DMS153 (cell line): ENCODE measurements around the gene SHC1.

ENCODE experiments used
- DNase-seq: peaks from one replicate; lab custom pipeline; 2025; lab: John Stamatoyannopoulos, UW

The SHC1 gene

GRCh38 chr1:154956544-154956941 is 14.0 kb downstream of the SHC1 start:
- DNase-seq, result no peak

- peak; percentile 93 for DNase-seq
Measured at GRCh38 chr1:154955718-154956543, 14.6 kb downstream of the SHC1 start, which contains the start of gene PBXIP1. Gene PBXIP1, minus strand, starts transcription at chr1:154956099. Its CDS starts 2,378 bp downstream, at chr1:154953721.

GRCh38 chr1:154955039-154955717 is 15.4 kb downstream of the SHC1 start:
- DNase-seq, result peak; percentile 94

- DNase-seq, result no peak
Measured at GRCh38 chr1:154954541-154954940, 16.0 kb downstream of the SHC1 start.

- DNase-seq, result no peak
Measured at GRCh38 chr1:154953611-154954038, 16.9 kb downstream of the SHC1 start.

DNA sequence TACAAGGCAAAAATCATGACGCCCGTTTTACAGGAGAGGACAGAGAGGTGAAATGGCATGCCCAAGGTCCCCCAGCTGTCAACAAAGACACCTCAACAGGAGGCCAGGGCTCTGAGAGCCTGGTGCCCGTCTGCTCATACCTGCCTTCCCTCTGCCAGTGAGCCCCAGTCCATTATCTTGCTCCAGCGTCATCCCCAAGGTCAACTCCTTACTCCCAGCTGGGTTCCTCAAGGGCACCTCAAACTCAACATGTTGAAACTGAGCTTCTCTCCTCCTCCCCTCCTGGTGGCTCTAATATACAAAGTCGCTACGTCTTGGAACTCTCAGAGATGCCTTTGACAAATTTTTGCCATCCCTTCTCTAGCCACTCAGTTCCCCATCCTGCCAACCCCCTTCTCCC is 17.9 kb downstream of the SHC1 start:
- DNase-seq, result no peak

DNA sequence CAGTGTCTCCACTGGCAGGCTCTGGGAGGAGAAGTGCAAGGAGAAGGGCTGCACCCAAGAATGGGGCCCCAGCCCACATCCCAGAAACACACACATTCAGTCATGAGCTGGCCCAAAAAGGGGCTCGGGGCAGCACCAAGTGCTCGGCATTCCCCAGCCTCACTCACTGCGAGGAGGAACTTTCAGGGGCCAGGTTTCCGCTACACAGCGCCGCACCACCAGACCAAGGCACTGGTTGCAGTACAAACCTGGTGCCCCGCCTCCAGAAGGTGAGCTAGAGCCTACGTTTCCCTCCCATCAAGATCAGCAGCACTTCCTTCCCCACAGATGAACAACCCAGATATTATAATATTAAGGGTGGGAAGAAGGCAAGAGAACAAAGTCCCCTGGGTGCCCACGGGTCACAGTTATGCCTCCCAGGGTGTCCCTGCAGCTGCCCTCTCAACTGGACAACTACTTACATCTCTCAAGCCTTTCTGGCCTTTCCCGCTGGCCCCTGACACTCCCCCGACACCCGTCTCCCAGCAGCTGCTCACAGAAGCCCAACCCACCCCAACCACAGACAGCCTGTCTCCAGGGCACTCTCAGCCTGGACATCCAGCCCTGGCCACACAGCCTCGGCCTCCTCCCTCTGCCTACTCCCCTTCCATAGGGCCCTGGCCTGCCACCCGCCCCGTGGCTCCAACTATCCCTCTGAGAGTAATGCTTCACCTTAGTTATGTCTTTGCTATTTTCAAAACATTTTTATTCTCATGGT is 18.5 kb downstream of the SHC1 start:
- no peak for DNase-seq

DNA sequence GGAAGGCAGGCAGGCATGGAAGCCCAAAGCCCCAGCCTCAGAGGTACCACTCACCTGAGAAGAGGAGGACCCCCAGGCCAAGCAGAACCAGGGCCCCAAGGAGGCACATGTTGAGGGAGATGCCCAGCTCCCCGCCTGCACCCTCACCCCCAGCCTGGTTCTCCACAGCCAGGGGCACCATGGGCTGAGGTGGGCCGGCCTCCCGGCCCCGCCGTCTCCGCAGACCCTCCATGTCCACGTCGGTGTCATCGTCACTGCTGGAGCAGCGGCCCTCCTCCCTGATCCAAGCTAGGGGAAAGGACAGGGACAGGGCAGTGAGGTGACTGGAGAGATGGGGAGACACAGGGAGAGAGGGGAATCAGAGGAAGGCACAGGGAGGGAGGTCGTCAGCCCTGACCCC is 22.5 kb downstream of the SHC1 start:
- no peak for DNase-seq

DNA sequence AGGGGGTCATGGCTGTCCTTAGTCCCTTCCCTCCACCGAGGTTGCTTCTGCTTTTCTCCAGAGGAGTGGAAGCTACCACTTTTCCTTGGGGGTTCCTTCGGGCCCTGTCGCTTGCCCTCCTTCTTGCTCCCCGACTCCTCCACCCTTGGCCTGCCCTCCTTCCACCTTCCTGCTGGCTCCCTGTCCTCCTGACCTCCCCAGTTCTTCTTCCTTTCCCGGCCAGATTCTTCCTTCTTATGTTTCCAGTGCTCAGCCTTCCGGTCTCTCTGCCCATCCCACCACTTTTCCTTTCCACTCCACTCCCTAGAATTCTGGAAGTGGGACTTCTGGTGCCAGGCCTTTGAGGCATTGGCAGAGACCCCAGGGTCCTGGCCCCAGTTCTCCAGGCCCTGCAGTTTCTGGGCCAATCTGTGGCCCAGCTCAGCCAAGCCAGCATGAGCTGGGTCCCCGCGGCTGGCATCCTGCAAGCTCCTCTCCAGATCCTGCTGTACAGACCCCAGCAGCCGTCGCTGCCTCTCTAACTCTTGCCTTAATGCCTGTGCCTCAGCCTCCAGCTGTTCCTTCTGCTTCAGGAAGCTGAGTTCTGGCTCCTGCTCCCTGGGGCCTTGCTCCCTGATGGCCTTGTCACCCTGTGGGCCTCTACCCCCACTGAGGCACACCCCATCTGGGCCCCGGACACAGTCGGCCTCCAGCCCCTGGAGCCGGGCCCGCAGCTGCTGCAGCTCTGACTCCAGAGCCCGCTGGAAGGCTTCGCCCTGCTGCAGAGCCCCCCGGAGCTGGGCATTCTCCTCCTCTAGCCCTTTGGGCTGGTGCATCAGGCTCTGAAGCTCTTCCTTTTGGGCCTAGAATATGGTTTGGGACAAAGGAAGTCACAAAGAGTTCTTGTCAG is 24.3 kb downstream of the SHC1 start:
- no peak for DNase-seq

DNA sequence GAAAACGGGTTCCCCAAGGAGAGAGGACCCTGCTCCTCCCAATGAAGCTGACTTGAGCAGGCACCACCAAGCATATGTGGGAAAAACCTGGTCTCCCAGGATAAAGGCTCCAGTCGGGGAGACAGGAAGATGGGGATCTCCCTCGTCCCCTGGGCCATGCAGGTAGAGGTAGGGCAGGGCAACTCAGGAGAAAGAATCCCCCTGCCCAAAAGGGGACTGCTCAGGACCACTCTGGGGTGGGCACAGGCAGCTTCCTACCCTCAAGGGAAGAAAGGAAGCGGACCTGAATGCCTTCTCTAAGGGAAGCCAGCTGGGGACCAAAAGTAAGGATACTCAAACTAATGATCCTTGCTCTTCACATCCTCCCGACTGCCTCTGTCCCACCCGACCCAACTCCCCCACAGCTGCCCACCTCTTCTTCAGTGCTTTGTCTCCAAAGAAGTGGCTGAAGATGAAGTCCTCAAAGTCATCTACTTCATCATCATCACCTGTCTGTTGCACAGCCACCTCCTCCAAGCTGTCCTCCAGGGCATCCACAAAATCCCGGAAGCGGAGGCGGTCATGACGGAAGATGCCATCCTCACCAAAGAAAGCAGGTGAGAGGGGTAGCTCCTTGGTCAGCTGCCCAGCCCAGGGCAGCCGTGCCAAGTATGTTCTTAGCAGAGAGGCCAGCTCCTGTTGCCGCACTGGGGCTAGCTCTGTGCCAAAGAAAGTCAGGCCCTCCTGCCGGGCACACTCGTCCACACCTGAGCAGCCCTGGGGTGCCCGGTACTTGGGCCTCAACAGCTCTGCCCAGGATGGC is 25.2 kb downstream of the SHC1 start:
- DNase-seq, result no peak

DNA sequence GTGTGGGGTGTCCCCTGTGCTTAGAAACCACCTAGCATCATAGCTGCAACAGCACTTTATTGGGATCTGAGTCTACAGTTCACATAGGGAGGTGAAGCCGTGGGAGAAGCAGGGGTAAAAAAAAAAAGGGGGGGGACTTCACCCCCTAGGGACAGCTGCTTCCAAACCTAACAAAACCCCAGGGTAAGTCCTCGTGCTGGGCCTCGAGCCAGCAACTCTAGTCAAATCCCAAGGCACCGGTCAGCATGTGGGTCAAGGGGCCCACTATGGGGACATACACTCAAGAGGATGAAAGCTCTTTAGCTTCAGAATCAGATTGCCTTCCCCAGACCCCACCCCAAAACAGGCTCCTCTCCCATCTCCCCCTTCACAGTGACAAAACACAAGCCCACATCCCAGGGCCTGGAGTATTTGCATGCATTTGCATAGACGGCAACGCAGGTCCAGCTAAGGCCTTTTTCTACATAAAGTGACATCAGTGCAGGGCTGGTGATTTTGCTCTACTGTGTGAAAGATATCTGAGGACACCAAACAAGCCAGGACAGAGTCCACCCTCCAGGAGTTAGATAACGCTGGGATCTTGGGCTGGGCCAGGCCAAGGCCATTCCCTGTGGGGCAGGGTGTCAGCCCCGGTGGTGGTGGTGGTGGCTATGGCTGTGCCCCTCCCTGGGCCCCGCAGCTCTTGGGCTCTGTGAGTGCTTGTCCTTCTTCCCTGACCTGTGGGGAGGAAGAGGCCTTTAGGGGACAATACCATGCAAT is 26.0 kb downstream of the SHC1 start:
- DNase-seq, result no peak

DNA sequence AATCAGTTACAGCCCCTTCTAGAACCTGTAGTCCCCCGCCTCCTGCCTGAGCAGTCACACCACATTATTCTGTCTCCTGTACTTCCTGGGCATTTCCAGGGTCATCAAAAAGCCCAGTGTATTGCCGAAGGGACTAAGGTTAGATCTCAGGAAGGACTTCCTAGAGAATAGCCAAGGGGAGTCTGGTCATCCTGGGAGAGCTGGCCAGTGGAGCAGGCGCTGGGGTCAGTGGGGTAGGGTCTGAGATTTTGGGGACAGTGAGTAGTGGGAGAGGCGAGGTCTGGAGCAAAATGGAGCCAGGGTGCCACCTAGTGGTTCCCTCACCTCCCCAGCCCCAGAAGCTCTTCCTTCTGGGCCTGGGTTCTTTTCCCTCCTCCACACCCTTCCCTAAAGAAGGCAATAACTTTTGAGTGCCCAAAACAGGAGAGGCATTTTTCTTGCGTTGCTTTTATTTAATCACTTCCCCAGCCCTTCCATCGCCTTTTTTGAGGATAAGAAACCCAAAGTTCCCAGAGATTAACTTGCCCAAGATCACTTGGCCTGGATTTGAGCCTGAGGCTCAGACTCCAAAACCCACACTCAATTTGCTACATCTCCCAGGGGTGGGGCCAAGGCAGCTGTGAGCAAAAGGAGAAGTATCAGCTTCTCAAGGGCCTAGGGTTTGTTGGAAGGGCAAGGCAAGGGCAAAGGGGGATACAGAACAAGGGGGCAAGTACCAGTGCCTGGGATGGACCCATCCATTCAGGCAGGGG is 26.7 kb downstream of the SHC1 start:
- no peak for DNase-seq

GRCh38 chr1:154941333-154942013 is 29.1 kb downstream of the SHC1 start:
- no peak for DNase-seq

GRCh38 chr1:154940651-154941194 is 29.8 kb downstream of the SHC1 start:
- DNase-seq, result no peak

DNA sequence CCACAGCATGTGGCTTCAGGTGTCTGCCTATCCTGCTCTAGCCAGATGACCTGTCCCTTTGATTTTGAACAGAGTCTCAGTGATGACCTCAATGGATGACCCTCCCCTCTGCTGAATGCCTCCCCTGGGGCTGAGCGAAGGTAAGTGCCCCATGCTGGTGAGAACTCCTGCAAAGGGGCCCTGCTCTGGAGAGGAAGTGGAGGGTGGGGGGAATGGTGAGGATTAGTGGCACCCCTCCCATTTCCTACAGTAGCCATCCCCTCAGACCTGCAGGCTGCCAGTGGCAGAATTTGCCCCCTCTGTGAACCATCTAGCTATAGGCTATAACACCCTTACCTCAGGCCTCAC is 30.4 kb downstream of the SHC1 start:
- DNase-seq, result no peak

GRCh38 chr1:154938604-154939399 is 31.7 kb downstream of the SHC1 start:
- no peak for DNase-seq

DNA sequence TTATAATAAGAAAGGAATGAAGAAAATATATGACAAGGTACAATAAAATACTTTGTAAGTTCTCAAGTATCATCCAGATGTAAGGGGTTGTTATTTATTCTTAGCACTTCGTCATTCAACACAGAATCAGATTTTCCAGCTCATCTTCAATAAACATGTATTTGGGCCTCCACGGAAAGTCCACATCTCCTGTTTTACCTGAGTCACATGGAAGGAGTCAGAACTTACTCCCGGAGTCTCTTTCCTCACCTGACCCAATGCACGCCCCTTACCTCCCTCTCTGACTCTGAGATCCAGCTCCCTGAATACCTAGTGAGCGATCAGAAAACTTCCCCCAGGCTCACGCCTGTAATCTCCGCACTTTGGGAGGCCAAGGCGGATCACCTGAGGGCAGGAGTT is 32.6 kb downstream of the SHC1 start:
- no peak for DNase-seq
